GM19035 (cell line): Measurements from ENCODE around the gene SNAP47.

Source experiments
- ATAC-seq: cut with Tn5 transposase; IDR thresholded peaks from one replicate; pipeline ENCODE4 v1.9.1; 2021; ENCODE audit not compliant: unreplicated experiment

Gene SNAP47

DNA sequence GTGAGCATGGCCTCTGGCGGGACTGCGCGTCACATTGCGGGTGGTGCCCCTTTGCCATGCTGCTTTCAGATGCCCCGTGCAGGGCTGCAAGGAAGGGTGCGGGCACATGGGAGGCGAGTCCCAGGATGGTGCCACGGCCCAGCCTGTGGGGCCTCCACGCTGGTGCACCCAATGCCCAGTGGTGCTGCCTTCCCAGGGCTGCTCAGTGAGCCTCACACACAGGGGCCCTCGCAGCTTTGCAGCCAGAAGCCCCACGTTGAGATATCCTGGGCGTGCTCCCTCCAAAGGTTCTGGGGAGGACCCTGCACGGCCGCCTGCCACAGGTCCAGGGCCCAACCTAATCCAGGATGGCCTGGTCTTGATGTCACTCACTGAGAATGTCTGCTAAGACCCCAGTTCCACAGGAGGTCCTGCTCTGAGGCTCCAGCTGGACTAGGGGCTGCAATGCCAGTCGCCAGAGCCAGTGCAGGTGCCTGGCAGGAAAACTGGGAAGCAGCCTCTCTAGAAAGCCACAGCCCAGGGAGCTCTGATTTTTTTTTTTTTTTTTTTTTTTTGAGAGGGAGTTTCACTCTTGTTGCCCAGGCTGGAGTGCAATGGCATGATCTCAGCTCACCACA is 46.2 kb downstream of the SNAP47 start:
- ATAC-seq, result no peak

DNA sequence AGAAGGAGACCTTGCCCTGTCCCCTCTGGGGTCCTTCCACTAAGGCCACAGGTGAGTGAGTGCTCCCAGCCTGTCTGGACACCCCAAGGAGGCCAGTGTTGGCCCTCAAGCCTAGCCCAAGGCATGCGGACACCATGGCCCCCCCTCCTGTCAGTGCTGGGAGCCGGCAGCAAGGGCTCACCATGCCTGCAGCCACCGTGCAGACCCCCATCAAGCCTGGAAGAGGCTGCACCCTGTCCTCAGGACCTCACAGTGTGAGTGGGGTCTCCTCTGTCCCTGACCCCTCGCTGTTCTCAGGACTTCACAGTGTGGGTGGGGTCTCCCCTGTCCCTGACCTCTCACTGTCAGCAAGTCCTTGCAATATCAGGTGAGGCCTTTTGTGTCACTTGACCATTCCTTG is 47.0 kb downstream of the SNAP47 start:
- no peak for ATAC-seq

DNA sequence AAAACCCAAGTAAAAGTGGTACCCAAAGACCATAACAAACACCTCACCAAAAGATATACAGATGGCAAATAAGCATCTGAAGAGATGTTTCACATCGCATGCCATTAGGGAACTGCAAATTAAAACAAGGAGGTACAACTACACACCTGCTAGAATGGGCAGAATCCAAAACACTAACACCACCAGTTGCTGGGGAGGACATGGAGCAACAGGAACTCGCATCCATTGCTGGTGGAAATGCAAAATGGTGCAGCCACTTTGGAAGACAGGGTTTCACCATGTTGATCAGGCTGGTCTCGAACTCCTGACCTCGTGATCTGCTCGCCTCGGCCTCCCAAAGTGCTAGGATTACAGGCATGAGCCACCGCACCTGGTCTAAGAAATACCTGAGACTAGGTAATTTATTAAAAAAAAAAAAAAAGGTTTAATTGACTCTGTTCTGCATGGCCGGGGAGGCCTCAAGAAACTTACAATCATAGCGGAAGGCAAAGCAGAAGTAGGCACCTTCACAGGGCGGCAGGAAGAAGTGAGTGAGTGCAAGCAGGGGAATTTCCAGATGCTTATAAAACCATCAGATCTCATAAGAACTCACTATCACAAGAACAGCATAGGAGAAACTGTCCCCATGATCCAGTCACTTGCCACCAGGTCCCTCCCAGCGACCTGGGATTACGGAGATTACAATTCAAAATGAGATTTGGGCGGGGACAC is 50.0 kb downstream of the SNAP47 start:
- ATAC-seq, result no peak

DNA sequence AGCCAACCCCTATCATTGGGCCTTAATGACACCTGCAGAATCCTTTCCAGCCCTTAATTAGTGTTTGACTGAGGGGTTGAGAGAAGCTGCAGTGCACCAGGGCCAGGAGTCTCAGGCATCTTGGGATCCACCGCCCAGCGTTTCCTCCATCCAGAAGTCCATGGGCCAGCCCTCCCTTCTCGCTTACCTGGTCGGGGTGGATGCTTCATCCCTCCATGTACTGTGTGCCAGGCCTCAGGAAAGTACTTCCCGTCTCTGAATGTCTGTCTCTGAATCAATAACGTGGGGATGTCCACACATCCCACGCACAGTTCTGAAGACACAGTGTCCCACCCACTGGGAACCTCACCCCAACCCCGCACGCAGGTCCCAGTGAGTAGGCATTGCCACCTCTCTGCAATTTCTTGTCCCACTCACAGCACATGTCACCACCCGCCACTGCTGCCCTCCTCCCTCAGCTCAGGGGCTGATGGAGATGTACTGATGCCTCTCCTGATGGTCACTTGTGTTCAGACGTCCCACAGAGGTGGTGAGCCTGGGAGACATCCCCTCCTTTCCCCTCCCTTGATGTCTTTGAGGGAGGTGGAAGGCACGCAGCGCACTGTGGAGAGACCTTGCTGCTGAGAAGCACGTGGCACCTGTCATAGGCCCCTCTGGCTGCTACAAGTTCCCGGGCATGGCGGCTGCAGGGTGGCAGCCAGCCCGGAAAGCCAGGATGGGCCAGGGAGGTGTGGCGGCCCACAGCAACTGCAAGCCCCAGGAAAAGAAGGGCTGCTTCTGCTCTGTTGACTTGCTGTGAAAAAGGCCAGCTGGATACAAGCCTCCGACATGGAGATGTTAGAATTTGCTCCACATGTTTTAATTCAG is 50.8 kb downstream of the SNAP47 start:
- ATAC-seq, result no peak

DNA sequence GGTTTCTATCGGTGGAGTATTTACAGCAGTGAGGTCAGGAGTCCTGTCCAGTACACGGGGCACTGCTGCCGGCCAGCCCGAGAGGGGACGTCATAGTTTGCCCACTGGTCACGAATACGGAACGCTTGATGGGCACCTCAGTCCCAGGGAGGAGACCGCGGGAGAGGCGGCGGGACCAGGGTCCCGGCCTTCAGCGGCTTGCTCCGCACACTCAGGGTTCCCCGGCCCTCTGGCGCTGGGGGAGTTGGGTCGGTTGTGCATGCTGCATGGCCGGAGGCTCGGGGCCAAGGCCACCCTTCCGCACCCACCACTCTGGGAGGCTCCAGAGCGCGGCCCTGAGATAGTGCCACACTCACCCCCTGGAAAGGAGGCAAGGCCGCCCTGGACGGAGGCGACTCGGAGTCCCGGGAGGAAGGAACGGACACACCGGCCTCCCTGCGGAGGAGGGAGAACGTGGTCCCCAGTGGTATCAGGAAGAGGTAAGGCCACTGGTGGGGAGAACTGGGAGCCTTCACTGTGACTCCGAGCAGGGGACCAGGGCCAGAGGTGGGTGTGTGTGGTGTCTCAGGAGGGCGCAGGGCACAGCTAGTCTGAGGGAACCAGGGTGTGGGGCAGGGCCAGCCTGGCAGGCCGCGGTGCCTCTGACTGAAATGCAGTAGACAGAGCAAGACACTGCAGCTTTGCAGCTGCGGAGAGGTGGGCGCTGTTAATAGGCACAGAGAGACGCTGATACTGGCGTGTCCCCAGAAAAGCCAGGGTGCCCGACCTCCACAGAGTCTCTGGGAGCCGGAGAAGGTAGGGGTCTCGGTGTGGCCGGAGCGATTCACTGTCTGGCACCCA is 51.7 kb downstream of the SNAP47 start:
- ATAC-seq, result no peak

DNA sequence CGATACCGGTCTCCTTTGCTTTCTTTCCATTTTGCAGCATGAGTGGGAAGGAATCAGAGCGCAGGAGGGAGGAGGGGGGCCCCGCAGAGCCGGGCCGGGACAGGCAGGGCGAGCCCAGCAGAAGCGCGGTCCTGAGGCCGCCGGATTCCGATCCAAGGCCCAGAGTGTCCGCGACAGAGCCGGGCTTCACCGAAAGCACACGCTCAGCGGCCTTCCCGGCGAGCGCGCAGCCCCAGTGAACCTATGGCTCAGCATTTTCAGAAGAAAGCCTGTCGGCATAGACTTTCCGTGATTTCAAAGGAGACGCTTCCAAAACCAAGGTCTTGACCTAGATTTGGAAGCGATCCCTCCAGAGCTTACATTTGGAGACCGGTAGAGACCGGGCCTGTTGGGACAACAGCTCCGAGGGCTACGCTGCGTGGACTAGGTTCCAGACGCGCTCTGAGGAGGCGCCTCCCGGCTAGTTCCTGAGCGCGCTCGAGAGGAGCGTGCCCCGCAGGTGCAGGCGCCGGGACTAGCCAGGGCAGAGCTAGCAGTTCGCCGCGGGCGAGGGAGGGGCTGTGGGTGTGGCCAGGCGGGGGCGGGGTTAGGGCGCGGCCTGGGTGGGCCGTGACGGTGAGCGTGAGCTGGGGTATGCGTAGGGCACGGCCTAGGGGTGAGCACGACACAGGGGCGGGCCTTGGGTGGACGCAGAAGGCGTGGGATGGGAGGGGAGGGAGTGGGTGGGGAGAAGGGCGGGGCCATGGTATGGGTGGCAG is 52.5 kb downstream of the SNAP47 start:
- peak; percentile 90 for ATAC-seq

DNA sequence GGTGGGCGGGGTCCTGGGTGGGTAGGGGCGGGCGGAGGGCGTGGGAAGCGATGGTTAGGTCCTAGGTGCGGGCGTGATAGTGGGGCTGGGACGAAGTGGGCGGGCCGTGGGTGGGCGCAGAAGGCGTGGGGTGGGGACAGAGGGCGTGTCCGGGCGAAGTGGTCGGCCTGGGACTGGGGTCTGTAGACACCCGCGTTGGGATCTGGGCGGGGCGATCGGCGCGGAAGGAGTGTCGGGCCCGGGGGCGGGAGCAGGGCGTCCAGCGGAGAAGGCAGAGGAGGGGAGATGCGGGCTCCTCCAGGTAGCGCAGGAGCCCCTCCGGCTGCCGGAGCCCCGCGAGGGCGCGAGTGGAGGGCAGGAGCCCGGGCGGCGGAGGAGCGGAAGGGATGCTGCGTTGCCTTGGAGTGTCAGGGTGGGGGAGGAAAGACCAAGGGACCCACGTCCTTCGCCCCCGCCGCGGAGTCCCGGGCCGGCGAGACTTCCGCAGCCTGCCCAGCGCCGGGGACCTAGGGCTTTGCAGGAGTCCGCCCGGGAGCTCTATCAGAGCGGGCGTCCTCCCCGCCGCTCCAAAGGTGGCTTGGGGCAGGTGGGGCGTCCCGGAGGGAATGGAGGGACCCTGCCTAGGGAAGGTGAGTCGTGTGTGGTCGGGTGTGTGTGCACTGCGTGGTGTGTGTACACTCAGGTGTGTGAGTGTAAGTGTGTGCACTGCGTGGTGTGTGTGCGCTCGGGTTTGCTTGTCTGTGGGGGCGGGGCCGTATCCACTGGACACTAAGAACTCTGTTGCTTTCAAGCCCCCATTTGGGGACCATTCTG is 53.2 kb downstream of the SNAP47 start:
- ATAC-seq, result peak; percentile 59

DNA sequence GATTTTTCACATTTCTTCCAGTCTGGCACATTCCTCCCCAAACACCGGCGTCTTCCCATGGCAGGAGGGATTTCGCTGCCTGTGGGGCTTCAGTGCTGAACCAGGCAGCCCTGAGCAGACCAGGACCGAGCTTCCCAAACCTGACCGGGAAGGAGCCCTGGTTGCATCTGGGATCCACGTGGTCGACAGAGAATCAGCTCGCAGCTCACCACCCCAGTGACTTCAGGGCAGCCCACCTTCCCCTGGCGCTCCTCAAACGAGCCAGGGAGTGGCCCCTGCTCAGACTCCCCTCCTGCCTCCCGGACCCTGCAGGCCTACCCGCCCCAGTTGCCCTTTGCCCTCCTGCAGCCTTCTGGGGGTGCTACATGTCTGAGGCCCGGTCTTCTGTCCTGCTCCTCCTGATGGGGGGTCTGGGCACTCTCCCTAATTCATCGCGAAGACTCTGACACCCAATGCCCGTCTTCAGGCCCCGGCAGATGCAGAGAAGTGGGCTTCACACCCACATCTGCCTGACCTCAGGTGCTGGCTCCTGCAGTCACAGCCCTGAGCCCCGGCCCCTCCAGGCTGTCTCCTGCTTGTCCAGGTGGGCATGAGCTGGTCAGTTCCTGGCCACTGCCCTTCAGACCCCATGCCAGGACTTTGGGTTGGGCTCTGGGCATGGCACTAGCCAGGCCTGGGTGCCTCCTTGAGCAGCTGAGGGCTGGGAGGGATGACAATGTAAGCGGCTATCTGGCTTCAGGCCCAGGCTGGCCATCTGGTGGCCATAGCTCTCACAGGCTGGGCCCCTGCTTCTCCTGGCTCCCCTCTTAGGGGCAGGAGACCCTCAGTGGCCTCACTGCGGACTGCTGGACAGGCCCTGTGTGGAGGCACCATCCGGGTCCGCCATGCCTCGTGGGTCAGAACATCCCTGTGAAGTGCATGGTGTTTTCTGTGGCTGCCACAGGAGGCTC is 54.1 kb downstream of the SNAP47 start:
- no peak for ATAC-seq

DNA sequence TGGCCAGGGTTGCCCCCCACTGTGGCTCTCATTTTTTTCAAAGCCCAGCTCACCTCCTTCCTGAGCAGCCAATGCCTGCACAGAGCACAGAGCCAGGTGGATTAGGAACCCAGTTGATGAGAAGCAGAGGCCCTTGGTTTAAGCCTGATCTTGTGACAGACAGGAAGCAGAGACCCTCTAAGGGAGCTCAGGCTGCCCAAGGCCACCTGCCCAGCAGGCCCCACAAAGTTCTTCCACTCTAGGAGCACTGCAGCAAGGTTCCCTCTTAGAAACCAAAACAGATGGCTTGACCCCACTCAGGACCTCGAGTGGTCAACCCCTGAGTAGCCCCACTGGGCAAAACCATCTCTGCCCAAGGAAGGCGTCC is 54.8 kb downstream of the SNAP47 start:
- ATAC-seq, result no peak

DNA sequence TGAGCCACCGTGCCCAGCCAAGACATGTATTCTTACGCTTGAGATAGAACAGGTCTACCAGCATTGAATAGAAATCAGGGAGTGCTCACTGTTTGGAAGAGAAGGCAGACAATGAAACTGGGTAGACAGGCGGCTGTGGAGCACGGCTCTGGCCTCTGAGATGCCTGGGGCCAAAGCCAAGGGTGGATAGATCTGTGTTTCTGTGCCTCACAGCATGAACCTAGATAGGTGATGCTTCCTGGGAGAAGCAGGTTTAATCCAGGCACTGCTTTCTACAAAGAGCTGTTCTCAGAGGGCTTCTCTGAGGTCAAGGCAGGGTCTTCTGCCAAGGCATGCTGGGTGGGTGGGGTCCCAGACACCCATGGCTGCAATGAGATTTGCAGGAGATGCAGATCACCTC is 55.6 kb downstream of the SNAP47 start:
- no peak for ATAC-seq

DNA sequence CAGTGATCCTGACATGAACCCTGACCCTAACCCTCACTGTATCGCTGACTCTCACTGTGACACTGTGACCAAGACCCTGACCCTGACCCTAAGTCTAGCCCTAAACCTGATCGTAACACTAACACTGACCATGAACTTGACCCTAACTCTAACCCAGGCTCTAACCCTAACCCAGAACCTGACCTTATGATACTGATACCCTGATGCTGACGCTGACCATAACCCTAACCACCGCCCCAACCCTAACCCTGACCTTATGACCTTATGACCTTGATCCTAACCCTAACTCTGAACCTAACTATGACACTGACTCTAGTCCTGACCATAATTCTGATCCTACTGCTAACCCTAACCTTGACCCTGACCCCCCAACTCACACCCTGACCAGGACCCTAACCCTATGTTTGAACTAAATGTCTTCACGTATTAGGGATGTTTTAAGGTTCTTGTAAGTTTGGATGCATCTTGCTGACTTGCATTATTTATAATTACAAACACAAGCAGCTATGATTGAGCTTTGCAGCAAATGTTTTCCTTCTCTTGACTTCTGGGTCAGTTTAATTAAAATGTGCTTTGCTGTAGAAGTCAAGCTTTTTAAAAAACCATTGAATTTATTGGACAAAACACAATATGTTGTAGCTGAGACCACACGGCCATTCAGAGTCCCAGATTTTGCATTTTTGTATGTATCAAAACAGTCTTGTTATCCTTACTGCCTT is 56.3 kb downstream of the SNAP47 start:
- no peak for ATAC-seq

DNA sequence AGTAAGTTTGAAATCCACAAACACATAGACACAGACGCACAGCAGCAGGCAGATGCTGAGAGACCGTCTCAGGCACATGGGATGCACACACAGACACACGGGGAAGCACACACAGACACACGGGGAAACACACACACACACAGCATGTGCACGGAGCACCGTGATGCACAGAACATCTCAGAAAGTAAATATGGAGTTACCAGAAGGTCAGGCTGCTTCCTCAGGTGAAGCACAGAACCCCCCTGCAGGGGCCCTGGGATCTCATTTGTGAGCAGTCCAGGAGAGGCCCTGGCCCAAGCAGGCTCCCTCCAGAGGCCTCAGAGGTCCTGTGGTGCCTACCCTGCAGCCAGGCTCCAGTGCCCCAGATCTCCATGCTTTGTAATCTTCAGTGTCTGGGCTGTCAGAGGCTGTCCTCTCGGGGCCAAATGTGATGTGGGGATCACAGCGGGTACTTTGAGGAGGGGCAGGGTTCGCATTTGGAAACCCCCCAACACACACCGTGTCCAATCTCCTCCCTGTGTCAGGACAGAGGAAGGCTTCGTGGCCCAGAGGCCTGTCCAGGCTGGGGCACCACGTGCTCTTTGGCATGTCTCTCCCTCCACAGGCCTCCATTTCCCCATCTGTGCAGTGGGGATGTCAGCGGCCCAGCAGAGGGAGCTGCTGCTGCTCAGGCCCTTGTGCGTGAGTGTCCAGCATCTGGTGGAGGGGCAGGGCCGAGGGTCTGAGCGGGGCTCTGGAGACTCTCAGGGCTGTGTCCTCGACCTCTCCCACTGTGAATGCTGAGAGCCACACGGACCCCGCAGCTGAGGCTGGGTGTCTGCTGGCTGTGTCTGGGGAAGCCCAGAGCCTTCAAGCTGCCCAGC is 57.2 kb downstream of the SNAP47 start:
- no peak for ATAC-seq

DNA sequence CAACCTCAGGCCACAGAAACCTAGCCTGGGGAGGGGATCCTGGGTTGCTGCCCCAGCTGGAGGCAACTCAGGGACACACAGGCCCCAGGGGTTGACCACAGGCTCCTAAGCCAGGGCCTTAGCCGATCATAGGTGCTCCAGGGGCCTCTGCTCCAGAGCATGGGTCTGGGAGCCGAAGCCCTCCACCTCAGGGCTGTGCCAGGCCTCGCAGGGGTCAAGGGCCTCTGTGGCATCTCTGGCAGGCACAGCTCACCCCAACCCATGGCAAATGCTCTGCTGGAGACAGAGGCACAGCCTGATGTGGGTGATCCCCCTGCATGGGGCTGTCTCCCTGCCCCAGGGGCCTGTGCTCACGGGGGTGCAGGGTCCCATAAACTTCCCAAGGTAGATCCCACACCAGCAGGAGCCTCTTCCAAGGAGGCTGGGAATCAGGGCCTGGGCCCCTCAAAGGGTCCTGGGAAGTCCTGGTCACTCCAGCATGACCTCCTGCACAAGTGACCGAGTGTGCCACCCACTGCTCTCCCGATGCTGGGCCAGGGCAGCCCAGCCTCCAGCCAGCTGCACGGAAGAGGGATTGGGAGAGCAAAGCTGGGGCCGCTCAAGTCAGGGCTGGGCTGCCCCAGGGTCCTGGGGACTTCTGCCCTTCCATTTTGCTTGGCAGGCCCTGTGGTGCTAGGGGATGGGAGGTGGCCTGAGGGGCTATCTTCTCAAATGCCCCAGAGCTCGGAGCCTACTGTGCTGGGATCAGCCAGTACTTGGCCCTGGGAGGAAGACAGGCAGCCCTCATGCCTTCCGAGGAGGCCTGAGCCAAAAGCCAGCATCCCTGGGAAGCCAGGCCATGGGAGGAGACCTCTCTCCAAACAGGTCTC is 58.1 kb downstream of the SNAP47 start:
- ATAC-seq, result no peak

DNA sequence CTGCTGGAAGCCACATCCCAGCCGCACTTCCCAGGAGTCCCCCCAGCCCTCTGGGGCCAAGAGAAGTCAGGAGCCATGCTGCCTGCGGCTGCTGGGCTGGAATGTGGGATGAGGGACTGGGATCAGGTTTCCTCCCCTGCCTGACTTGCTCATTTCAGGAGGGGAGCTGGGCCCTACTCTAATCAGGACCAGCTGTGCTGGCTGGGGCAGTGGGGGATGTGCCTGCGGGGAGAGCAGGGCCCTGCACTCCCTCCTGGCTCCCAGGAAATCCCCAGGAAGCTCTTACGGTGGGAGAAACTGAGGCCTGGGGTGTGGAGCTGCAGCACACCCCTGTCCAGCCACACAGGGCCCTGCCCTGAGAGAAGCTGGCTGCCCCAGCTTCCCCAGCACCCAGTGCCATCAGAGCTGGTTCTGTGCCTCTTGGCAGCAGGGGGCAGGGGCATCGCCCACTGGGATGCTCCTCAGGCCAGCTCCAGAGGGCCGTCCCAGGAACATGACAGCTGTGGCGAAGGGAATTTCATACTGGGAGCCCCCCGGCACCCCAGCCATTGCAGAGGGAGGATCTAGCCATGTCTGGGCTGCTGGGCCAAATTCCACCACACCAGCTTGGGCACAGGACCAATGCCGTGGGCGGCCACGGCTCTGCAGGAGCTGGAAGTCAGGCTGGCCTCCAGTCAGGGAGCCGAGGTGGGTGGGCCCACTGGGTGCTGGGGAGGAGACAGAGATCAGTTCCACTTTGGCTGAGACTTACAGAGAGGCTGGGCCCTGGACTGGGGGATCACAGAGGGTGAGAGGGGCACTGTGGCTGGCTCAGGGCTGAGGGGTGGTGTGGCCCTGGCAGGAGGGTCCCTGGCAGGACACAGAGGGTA is 58.9 kb downstream of the SNAP47 start:
- ATAC-seq, result no peak

DNA sequence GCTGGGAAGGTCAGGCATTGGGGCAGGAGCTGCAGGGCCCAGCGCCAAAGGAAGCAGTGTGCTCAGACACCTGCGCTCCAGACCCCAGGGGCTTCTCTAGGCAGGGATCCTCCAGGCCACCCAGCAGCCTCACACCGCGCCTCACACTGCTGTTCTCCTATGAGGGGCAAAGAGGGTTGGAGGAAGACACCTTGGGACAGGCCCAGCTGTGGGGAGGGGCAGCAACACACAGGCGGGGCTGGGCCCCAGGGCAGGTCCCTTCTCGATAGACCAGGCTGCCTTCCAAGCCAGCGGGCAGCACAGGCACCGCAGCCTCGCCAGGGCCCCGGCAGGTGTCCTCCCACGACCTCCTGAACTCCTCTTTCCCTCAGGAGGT is 59.6 kb downstream of the SNAP47 start:
- ATAC-seq, result no peak
